ENCODE data around the gene TTYH2. TPM values are rescaled to one million over a fixed set of nuclear protein-coding genes. Genes with fewer than 3 reads are reported as not detected.
A peak's percentile ranks its signal among the peaks of the same experiment; 100 is the strongest.

TTYH2 gene
- polyA plus RNA-seq, 1 donor: 78.6 TPM

- no peak for DNase-seq (ENCODE audit: low read depth)
Measured at GRCh38 chr17:74194682-74195081, 18.7 kb upstream of the TTYH2 start.

GRCh38 chr17:74196541-74197317 lies 16.6 kb upstream of the TTYH2 start:
- DNase-seq (ENCODE audit: low read depth): no peak

GRCh38 chr17:74197801-74198200 lies 15.6 kb upstream of the TTYH2 start:
- no peak for DNase-seq (ENCODE audit: low read depth)

GRCh38 chr17:74198694-74199093 lies 14.7 kb upstream of the TTYH2 start:
- DNase-seq (ENCODE audit: low read depth): no peak

GRCh38 chr17:74199306-74200092 lies 13.9 kb upstream of the TTYH2 start:
- DNase-seq (ENCODE audit: low read depth): no peak

GRCh38 chr17:74200112-74200511 lies 13.3 kb upstream of the TTYH2 start:
- DNase-seq (ENCODE audit: low read depth): no peak

GRCh38 chr17:74201250-74201649 lies 12.1 kb upstream of the TTYH2 start:
- no peak for DNase-seq (ENCODE audit: low read depth)

GRCh38 chr17:74201948-74202347 lies 11.4 kb upstream of the TTYH2 start:
- DNase-seq (ENCODE audit: low read depth): no peak

GRCh38 chr17:74202938-74203337 lies 10.4 kb upstream of the TTYH2 start:
- DNase-seq (ENCODE audit: low read depth): no peak

GRCh38 chr17:74203439-74204240 lies 9.7 kb upstream of the TTYH2 start, which contains the start of gene RPL38:
TSS of gene RPL38 (plus strand) at chr17:74203678. CDS start at chr17:74203956, 278 bp downstream.
- peak; percentile 97 for DNase-seq (ENCODE audit: low read depth)

- no peak for DNase-seq (ENCODE audit: low read depth)
Measured at GRCh38 chr17:74204474-74204873, 8.9 kb upstream of the TTYH2 start.

- no peak for DNase-seq (ENCODE audit: low read depth)
Measured at GRCh38 chr17:74205274-74205673, 8.1 kb upstream of the TTYH2 start.

GRCh38 chr17:74206332-74206818 lies 7.0 kb upstream of the TTYH2 start:
- no peak for DNase-seq (ENCODE audit: low read depth)

GRCh38 chr17:74210191-74211140 lies 2.9 kb upstream of the TTYH2 start:
- no peak for DNase-seq (ENCODE audit: low read depth)

- no peak for DNase-seq (ENCODE audit: low read depth)
Measured at GRCh38 chr17:74211141-74211911, 2.0 kb upstream of the TTYH2 start.

GRCh38 chr17:74211912-74212208 lies 1.5 kb upstream of the TTYH2 start:
- no peak for DNase-seq (ENCODE audit: low read depth)

- DNase-seq (ENCODE audit: low read depth): no peak
Measured at GRCh38 chr17:74212209-74212912, 1.0 kb upstream of the TTYH2 start.

- DNase-seq (ENCODE audit: low read depth): no peak
Measured at GRCh38 chr17:74213861-74214391, 555 bp downstream of the TTYH2 start.

Measured in forelimb muscle (tissue), 1 donor.